Fibroblast of lung (primary cell): Measurements from ENCODE around the gene TMEM42. TPM values are rescaled to one million over a fixed set of nuclear protein-coding genes. Genes with fewer than 3 reads are reported as not detected.

ENCODE experiments used
- DNase-seq, 2 donors: peaks; one replicate each; pipeline versions ENCODE4 v3.0.0 to v3.0.0-alpha.2; 2010; ENCODE audit warnings: low read depth in 2 of 2
- H2AFZ ChIP-seq: 2 replicates; pipeline ENCODE4 v1.5.1; 2012; ENCODE audit warnings: low read length, control low read depth, inconsistent platforms
- H3K27ac ChIP-seq: 2 replicates; pipeline ENCODE4 v1.5.1; 2011; ENCODE audit warnings: low read length, control low read depth; ENCODE audit not compliant: insufficient read depth
- H3K27me3 ChIP-seq: 2 replicates; pipeline ENCODE4 v1.5.1; 2011; ENCODE audit warnings: mild to moderate bottlenecking, low read length; ENCODE audit not compliant: control insufficient read depth, insufficient read depth
- H3K36me3 ChIP-seq: 2 replicates; pipeline ENCODE4 v1.5.1; 2011; ENCODE audit warnings: low read length; ENCODE audit not compliant: control insufficient read depth, insufficient read depth
- H3K4me1 ChIP-seq: 2 replicates; pipeline ENCODE4 v1.5.1; 2011; ENCODE audit warnings: low read length; ENCODE audit not compliant: control insufficient read depth, insufficient read depth; ENCODE audit errors: extremely low read depth
- H3K4me2 ChIP-seq: 2 replicates; pipeline ENCODE4 v1.5.1; 2011; ENCODE audit warnings: low read length, control low read depth; ENCODE audit not compliant: insufficient read depth; ENCODE audit errors: extremely low read depth
- H3K4me3 ChIP-seq, 4 experiments: fragments of 200-600 bp in 1 of 4; sonication (generic) in 1 of 4; replicated peaks in 1 of 4; 2 replicates each; pipeline ENCODE4 v1.5.1; 2011 to 2016; ENCODE audit warnings: low read length in 4 of 4, low read depth in 3 of 4, mild to moderate bottlenecking in 3 of 4, control low read depth in 2 of 4, inconsistent platforms in 1 of 4, mixed read lengths in 1 of 4; ENCODE audit not compliant: insufficient read depth in 1 of 4; ENCODE audit errors: control extremely low read depth in 1 of 4
- H3K79me2 ChIP-seq: 2 replicates; pipeline ENCODE4 v1.5.1; 2012; ENCODE audit warnings: mild to moderate bottlenecking, low read length, inconsistent platforms; ENCODE audit not compliant: control insufficient read depth, insufficient read depth
- H3K9ac ChIP-seq: 2 replicates; pipeline ENCODE4 v1.5.1; 2011; ENCODE audit warnings: mild to moderate bottlenecking, low read length, control low read depth; ENCODE audit not compliant: insufficient read depth
- H3K9me3 ChIP-seq: 2 replicates; pipeline ENCODE4 v1.5.1; 2012; ENCODE audit warnings: low read depth, low read length; ENCODE audit not compliant: control insufficient read depth, insufficient read depth
- H4K20me1 ChIP-seq: 2 replicates; pipeline ENCODE4 v1.5.1; 2011; ENCODE audit warnings: low read length; ENCODE audit not compliant: control insufficient read depth, insufficient read depth; ENCODE audit errors: extremely low read depth
- EZH2 ChIP-seq: IDR thresholded peaks from 2 replicates; pipeline ENCODE4 v1.5.1; 2012; ENCODE audit warnings: low read length, control low read depth, mild to moderate bottlenecking; ENCODE audit errors: missing control alignments
- polyA plus RNA-seq, 2 donors: library from polyadenylated mRNA; depleted of rRNA in 1 of 2; stranded (reverse) in 1 of 2; unstranded in 1 of 2; fragments of >200 nt; gene quantifications; 2 replicates each; pipeline ENCODE4 v1.2.1, GENCODE V29; 2011 to 2012; ENCODE audit warnings: missing spikeins in 1 of 2
- total RNA-seq: library from RNA; depleted of rRNA; stranded (reverse); fragments of >200 nt; gene quantifications from 2 replicates; pipeline ENCODE4 v1.2.1, GENCODE V29; 2014
- TF ChIP-seq, protein P1 (sequence below), 2 donors: IDR thresholded peaks in 1 of 2; conservative IDR thresholded peaks in 1 of 2; 1 replicate in 1 of 2; 2 replicates in 1 of 2; pipeline ENCODE4 v1.5.1; 2011 to 2012; ENCODE audit warnings: low read length in 2 of 2, control low read depth in 1 of 2, inconsistent platforms in 1 of 2, low read depth in 1 of 2, mild to moderate bottlenecking in 1 of 2

Gene TMEM42
- total and polyA plus RNA-seq, 2 donors (not counting 1 experiment from before 2014, with no cell fraction given): 23.4 to 25.3 TPM

GRCh38 chr3:44835684-44836083 is 26.0 kb upstream of the TMEM42 start:
- H2AFZ ChIP-seq: no peak overlapping the region
- DNase-seq: no peak
- no peaks in the 10 kb centered on the region for H4K20me1 ChIP-seq
- H3K4me1 ChIP-seq: no peaks in the 10 kb centered on the region
- no peak overlapping the region for H3K4me2 ChIP-seq
- H3K79me2 ChIP-seq: no peaks in the 10 kb centered on the region
- H3K36me3 ChIP-seq: no peaks in the 10 kb centered on the region
- H3K27ac ChIP-seq: no peak overlapping the region
- H3K9me3 ChIP-seq: no peaks in the 10 kb centered on the region
- no peaks in the 10 kb centered on the region for H3K27me3 ChIP-seq
- H3K9ac ChIP-seq: no peak overlapping the region
- TF ChIP-seq EZH2: no peak
- TF ChIP-seq, protein P1, sequence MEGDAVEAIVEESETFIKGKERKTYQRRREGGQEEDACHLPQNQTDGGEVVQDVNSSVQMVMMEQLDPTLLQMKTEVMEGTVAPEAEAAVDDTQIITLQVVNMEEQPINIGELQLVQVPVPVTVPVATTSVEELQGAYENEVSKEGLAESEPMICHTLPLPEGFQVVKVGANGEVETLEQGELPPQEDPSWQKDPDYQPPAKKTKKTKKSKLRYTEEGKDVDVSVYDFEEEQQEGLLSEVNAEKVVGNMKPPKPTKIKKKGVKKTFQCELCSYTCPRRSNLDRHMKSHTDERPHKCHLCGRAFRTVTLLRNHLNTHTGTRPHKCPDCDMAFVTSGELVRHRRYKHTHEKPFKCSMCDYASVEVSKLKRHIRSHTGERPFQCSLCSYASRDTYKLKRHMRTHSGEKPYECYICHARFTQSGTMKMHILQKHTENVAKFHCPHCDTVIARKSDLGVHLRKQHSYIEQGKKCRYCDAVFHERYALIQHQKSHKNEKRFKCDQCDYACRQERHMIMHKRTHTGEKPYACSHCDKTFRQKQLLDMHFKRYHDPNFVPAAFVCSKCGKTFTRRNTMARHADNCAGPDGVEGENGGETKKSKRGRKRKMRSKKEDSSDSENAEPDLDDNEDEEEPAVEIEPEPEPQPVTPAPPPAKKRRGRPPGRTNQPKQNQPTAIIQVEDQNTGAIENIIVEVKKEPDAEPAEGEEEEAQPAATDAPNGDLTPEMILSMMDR (conservative IDR thresholded peaks at IDR 0.05 in 1 of 2, IDR thresholded peaks at IDR 0.05 in 1 of 2; ENCODE audit: low read depth in 1 of 2, low read length in 2 of 2): no peak
- H3K4me3 ChIP-seq: no peak overlapping the region

DNA sequence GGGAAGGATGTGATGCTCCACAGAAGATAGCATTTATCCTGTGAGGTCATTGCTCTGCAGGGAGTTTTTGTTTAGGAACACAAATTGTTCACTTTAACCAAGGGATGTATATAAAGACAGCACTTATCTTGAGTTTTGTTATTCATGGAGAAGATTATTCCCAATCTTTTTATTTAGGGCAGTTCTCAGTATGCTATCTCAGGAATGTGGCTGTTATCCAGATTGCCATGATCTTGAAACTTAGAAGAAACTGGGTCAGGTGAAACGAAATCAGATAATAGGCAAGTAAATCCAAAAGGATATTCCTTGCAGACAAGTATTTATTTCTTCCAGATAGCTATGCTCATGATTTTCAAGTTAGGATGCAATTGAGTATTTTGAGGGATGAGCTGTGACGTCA is 19.3 kb upstream of the TMEM42 start:
- H3K79me2 ChIP-seq: no peaks in the 10 kb centered on the region
- no peak overlapping the region for H3K27ac ChIP-seq
- no peak for TF ChIP-seq EZH2
- TF ChIP-seq, protein P1 (conservative IDR thresholded peaks at IDR 0.05 in 1 of 2, IDR thresholded peaks at IDR 0.05 in 1 of 2; ENCODE audit: low read depth in 1 of 2, low read length in 2 of 2): no peak
- H3K4me1 ChIP-seq: no peaks in the 10 kb centered on the region
- no peak overlapping the region for H3K9ac ChIP-seq
- no peak overlapping the region for H2AFZ ChIP-seq
- H3K9me3 ChIP-seq: no peaks in the 10 kb centered on the region
- DNase-seq: peak in 1 of 2 donors; percentile 7
- no peak overlapping the region for H3K4me2 ChIP-seq
- H4K20me1 ChIP-seq: no peaks in the 10 kb centered on the region
- H3K4me3 ChIP-seq: no peak overlapping the region
- no peaks in the 10 kb centered on the region for H3K36me3 ChIP-seq
- no peaks in the 10 kb centered on the region for H3K27me3 ChIP-seq

DNA sequence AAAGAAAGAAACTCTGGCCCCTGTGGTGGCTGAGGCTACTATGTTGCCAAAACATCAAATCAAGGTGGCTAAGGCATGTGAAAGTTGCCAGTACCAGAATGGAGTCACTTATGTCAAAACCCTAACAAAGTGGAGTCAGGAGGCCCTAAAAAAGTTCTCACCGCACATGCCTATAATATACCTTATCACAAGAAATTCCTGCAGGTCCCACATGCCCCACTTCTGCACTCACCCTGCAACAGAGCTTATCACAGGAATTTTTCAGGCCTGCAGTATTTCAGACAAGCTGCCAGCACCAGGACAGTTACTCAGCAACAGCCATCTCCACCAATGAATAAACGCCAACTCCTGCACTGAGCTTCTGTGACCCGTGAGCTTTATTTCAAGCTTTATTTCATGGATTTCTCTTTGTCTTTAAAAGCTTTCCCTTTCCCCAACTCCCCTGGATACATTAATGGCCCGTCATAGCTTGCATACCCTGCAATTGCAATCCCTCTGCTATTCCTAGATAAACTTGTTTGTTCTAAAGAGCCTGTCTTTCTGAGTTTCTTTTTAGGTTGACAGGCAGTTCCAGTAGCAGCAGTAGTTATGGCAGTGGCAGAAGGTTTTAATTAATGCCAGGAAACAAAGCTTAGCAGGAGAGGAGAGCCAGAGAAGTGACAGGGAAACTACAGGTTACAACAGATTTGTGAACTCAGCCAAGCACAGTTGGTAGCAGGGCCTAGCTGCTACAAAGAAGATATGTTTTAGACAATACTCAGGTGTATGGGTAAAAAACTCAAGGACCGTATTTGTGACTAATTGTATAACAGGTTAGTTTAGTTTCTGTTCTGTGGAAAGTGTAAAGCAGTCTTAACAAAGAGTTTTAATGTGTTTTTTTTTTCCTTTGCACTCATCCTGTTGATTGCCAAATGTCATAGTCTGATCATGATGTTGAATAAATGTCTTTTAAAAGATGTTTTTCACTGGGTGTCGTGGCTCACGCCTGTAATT is 15.9 kb upstream of the TMEM42 start:
- no peak overlapping the region for H3K9ac ChIP-seq
- H3K27ac ChIP-seq: no peak overlapping the region
- DNase-seq: peak in 1 of 2 donors; percentile 88
- no peak overlapping the region for H3K4me2 ChIP-seq
- H3K4me3 ChIP-seq: no peak overlapping the region
- no peak for TF ChIP-seq EZH2
- TF ChIP-seq, protein P1 (conservative IDR thresholded peaks at IDR 0.05 in 1 of 2, IDR thresholded peaks at IDR 0.05 in 1 of 2; ENCODE audit: low read depth in 1 of 2, low read length in 2 of 2): no peak
- no peaks in the 10 kb centered on the region for H3K4me1 ChIP-seq
- no peaks in the 10 kb centered on the region for H4K20me1 ChIP-seq
- no peaks in the 10 kb centered on the region for H3K9me3 ChIP-seq
- no peaks in the 10 kb centered on the region for H3K27me3 ChIP-seq
- no peaks in the 10 kb centered on the region for H3K79me2 ChIP-seq
- no peak overlapping the region for H2AFZ ChIP-seq
- H3K36me3 ChIP-seq: no peaks in the 10 kb centered on the region
